Medulla oblongata (tissue), 1 donor: ENCODE data around the gene SKIC2.
"Not testable (repeated sequence)": the region's sequence is repeated elsewhere in the genome, so short reads cannot be mapped to it uniquely, and the experiment has no call there.

Source experiments
- DNase-seq: peaks from one replicate; pipeline ENCODE4 v3.0.0-alpha.2; 2015; ENCODE audit errors: extremely low spot score

SKIC2 gene

DNA sequence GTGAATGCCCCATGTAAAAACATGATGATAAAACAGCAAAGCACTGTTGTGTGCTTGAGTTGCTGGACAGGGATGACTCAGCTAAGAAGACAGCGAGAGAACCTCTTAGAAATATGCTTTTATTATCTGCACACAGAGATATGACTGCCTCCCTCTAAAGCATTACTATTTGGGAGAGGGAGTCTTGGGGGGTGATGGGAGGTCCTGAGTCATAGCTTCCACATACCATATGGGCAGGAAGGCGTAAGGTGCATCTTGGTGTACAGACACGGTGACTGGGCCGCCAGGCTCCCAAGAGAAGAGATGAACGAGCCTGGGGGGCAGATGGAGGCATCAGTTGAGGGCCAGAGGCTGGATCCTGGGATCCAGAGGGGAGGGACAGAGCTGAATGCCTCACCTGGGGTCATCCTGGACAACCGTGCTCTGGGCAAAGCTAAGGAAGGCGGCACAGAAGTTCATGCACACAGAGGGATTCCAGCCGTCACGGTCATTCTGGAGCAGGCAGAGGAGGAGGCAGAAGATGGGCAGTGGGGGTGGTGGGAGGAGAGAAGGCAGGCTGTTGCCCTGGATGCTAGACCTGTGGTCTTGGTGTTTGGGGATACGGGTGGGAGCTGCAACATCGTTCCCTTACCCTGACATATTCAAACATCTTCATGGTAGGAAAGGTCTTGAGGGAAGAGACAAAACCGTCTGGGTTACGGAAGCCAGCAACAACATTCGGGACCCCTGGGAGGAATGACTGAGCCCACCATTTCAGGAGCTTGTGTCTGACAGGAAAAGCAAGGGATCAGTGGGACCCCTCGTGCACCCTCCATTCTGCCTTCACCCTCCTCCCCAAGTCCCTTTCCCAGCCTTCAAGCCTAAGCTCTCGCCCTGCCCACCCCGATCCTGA lies 11.0 kb downstream of the SKIC2 start:
- no peak for DNase-seq

DNA sequence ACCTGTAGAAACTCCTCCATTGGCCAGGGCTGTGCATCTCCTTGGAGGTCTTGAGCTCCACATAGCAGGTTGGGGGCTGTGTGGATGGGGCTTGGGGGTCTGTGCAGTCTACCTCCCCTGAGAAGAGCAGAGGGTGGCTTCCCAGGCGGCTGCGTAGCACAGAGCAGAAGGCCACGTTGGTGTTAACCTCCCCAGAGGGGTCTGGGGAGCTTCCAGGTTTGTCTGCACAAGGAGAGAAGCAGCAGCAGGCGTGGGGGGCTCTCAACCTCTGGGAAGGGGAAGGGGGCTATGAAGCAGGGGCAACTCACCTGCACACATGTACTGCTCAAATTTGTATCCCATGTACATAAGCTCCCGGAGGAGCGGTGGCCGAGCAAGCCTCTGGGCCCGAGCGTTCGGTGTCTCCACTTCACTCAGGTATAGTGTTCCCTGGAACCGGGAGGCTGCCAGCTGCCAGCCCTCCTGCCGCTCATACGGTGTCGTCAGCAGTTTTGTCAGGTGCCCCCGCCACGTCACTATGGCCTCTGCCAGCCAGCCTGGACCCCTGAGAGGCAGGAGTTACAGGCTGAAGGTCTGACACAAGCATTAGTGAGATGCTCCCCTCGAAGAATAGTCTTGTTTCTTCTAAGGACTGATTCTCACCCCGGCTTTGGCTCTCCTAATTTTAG lies 11.8 kb downstream of the SKIC2 start:
- no peak for DNase-seq

DNA sequence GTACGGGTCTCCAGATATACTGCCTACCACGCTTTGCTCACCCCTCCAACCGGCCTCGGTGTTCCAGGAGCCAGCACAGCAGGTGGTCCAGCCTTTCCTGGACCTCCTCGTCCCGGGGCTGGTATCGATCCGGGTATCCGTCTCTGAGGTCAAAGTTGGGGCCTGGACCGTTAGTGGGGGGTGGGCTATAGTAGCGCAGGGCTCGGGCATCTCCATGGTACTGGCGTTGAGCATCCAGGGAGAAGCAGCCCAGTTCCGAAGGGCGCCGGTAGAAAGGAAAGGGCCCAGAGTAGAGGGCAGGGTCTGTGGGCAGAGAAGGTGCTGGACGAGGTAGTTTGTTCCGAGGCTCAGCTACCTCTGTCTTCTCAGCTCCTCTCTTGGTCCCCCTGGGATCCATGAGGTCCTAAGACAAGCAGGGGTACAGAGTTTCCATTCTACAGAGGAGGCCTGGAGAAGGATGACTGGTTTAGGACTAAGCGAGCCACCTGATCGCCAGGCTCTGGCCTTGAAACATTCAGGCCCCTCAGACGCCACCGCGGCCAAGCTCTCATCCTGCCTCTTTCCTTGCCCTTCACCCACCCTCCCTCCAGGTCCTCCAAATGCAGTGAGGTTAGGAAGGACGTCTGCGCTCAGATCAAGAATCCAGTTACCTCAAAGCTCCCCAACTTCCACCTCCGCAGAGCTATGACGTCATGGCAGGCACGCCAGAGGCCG lies 12.5 kb downstream of the SKIC2 start:
- no peak for DNase-seq

DNA sequence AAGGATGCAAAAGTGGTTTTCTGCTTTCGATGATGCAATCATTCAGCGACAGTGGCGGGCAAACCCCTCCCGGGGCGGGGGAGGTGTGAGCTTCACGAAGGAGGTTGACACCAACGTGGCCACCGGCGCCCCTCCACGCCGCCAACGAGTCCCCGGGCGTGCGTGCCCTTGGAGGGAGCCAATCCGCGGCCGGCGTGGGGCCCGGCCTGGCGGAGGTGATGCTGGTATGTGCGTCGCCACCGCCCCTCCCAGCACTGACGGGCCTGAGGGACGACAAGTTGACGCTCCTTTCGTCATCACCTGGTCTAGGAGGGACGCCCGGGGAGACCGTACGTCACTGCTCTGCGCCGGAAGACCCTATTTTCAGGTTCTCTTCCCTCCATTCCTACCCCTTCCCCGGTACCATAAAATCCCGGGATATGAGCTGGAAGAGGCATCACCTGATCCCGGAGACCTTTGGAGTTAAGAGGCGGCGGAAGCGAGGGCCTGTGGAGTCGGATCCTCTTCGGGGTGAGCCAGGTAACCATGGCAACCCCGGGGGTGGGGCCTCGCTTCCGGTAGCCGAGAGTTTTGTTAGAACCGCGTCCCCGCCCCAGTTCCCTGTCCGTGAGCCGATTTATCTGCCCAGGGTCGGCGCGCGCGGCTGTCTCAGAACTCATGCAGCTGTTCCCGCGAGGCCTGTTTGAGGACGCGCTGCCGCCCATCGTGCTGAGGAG lies 13.2 kb downstream of the SKIC2 start, which contains the start of gene DXO:
TSS of gene DXO (minus strand) at position 146 of the 716 bp plus-strand sequence. CDS start 463 bp downstream, outside the sequence.
- DNase-seq: peak; percentile 97

DNA sequence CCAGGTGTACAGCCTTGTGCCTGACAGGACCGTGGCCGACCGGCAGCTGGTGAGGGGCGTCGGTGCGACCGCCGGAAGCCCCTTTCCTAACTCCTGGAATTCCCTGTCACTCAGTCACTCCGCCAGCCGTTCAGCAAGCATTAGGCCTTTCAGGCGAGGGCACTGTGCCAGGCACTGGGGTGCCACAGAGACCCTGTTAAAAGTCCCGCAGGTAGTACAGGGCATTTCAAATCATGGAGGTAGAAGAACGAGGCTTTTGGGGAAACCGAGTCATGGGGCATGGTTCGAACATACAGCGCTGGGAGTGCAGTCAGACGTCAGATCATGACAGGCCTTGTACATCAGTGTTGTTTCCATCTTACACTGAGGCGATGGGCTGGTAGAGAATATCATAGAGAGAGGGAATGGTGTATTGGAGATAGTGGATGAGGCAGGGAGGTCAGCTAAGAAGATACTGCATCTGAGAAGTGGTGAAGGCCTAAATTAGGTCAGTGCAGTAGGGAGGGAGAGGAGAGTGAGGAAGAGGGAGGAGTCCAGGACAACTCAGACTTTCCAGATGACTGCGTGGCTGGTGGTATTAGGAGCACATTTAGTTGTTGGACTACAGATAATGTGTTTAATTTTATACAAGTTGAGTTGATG lies 13.9 kb downstream of the SKIC2 start:
- peak; percentile 22 for DNase-seq

DNA sequence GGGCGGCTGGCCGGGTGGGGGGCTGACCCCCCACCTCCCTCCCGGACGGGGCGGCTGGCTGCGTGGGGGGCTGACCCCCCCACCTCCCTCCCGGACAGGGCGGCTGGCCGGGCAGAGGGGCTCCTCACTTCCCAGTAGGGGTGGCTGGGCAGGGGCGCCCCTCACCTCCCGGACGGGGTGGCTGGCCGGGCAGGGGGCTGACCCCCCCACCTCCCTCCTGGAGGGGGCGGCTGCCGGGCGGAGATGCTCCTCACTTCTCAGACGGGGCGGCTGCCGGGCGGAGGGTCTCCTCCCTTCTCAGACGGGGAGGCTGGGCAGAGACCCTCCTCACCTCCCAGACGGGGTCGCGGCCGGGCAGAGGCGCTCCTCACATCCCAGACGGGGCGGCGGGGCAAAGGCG lies 17.1 kb downstream of the SKIC2 start:
- DNase-seq: not testable (repeated sequence)

DNA sequence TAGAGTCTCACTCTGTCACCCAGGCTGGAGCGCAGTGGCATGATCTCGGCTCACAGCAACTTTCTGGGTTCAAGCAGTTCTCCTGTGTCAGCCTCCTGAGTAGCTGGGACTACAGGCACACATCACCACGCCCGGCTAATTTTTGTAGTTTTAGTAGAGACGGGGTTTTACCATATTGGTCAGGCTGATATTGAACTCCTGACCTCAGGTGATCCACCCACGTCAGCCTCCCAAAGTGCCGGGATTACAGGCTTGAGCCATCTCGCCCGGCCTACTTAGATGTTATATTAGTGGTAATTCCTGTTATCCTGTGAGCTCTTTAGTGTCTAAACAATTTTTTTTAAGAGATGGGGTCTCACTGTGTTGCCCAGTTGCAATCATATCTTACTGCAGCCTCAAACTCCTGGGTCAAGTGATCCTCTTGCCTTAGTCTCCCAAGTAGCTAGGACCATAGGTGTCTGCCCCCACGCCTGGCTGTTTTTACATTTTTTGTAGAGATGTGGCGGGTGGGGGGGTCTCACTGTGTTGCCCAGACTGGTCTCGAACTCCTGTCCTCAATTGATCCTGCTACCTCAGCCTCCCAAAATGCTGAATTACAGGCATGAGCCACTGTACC lies 18.9 kb downstream of the SKIC2 start:
- DNase-seq: no peak

DNA sequence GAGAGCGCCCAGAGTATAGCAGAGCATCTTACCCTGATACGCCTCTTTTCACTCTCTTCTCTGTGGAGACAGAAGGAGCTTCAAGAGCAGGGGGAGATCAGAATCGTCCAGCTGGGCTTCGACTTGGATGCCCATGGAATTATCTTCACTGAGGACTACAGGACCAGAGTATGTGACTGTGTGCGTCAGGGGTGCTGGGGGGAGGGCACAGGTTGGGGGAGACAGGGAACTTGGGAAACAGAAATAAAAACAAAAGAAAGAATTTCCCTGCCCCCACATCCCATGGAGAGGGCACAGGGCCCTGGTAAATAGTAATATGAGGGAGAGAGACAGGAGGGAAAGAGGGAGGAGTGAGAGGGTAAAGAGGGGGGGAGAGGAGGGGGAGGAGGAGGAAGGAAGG lies 19.9 kb downstream of the SKIC2 start:
- DNase-seq: no peak

DNA sequence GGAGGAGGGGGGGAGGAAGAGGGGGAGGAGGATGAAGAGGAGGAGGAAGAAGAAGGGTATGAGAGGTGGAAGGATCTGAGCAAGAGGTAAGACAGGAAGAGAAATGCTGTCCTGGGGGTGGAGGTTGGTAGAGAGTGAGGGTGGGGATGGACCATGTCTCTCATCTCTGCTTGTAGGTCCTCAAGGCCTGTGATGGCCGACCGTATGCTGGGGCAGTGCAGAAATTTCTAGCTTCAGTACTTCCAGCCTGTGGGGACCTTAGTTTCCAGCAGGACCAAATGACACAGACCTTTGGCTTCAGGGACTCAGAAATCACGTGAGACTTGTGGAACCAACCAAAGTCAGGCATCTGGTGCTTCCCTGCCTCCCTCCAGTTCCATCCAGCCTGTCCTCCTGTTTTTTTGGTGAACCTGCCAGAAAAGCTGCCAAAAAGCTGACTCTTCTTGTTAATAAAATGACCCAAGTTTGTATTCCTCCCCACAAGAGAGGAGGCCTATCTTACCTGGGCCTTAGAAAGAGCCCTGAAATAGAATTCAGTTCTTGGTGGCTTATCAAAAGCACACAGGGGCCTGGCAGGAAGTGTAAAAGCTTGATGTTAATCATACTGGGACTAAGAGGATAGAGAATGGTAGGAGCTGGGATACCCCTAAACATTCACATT lies 20.4 kb downstream of the SKIC2 start:
- DNase-seq: no peak

DNA sequence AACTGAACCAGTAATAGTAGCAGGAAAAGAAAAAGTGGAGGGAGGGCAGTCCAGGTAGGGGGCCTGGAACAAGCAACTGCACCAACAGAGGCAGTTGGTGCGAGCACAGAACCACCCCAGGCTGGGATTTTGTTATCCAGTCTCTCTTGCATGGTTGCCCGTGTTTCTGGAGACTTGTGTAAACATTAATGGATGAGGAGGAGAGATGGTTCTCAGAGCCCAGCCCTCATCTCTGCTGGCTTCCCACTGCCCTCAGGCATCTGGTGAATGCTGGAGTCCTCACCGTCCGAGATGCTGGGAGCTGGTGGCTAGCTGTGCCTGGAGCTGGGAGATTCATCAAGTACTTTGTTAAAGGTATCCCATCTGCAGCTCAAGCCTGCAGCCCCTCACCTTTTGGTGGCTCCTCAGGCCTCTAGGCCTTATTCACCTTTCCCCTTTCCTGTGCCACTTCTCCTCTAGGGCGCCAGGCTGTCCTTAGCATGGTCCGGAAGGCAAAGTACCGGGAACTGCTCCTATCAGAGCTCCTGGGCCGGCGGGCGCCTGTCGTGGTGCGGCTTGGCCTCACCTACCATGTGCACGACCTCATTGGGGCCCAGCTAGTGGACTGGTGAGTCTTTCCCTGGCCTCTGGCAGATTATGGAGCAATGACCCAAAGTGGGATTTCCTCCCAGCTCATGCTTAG lies 21.4 kb downstream of the SKIC2 start:
- DNase-seq: not testable (repeated sequence)

DNA sequence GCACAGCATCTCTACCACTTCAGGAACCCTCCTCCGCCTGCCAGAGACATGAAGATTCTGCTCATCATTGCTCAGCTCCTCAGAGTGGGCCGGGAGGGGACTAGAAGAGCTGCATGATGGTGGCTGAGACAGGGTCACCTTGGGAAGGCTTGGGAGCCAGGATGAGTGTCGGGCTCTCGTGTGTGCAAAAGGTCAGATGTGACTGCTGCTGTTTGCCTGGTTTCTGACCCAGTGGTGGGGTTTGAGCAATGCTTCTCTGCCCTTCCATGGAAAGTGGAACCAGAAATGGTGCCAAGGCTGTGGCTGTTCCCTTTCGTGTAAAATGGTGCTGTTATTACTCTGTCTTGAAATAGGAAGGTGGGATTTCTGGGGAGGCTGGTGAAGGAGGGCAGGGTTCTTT lies 22.0 kb downstream of the SKIC2 start:
- not testable (repeated sequence) for DNase-seq

DNA sequence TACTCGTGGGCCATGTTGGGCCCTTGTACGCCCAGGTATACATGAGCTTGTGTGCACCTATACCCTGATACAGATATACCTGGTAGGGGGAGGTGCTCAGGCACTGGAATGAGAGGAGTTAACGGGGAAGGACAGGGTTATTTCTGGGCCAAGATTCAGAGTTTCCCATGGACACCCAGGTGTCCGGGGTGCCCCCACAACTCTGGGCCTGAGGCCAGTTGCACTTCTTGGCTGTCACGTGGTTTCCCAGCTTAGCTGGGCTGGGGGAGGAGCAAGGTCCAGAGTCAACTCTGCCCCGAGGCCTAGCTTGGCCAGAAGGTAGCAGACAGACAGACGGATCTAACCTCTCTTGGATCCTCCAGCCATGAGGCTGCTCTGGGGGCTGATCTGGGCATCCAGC lies 22.8 kb downstream of the SKIC2 start, which contains the start of gene C4A:
TSS of gene C4A (plus strand) at position 314 of the 400 bp plus-strand sequence. CDS start at position 365, 51 bp downstream.
- not testable (repeated sequence) for DNase-seq

DNA sequence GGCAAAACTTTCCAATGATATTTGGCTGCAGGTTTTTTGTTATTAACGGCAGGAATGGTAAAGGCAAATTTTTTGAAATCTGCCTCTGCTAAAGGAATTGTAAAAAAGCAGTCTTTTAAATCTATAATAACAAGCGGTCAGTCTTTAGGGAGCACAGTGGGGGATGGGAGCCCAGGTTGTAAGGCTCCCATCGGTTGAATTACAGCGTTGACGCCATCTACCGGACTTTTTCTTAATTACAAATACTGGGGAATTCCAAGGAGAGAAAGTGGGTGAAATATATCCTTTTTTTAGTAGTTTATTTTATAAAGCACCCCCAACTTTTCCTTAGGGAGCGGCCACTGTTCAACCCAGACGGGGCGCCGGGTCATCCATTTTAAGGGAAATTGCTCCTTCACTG lies 30.4 kb downstream of the SKIC2 start:
- DNase-seq: not testable (repeated sequence)

DNA sequence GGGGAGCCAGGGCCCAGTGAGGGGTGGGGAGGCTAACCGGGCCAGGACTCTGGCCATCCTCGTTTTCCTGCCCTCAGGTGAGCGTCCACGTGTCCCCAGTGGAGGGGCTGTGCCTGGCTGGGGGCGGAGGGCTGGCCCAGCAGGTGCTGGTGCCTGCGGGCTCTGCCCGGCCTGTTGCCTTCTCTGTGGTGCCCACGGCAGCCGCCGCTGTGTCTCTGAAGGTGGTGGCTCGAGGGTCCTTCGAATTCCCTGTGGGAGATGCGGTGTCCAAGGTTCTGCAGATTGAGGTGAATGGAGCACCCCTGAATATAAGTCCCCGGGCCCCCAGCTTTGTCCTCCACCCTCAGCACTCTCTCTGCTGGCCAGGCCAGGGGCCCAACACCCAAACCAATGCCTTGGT lies 35.4 kb downstream of the SKIC2 start:
- not testable (repeated sequence) for DNase-seq

DNA sequence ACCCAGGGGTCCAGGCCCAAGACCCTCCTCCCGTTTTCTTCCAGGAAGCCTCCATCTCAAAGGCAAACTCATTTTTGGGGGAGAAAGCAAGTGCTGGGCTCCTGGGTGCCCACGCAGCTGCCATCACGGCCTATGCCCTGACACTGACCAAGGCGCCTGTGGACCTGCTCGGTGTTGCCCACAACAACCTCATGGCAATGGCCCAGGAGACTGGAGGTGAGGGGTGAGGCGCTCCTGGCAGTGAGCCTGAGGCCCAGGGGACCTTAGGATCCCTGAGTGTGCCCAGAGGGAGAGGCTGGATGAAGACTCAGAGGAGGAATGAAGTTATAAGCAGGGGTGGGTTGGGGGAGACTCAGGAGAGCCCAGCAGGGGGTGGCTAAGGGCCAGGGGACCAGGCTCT lies 37.4 kb downstream of the SKIC2 start:
- not testable (repeated sequence) for DNase-seq

DNA sequence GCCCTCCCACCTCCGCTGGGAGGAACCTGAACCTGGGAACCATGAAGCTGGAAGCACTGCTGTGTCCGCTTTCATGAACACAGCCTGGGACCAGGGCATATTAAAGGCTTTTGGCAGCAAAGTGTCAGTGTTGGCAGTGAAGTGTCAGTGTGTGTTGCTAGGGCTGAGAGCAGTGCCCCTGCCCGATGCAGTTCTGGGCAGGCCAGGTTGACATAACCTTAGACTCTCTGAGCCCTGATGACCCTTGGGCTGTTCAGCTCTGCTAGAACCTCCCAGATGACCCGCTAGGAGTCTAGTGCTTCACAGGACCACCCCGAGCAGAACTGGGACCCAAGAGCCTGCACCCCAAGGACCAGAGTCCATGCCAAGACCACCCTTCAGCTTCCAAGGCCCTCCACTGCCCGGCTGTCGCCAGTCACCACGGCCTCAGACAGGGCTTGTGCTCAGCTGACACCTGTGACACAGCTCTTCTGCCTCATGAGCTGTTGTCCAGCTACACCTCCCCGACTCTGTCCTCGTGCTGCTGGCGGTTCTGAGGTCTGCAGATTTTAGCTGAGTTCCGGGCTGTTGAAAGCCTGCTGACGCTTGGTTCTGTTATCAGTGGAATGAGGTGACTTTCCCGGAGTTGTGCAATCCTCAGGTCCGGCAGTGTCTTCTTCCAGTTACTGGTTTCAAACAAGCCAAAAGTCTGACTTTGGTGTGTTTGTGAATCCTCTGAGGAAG lies 43.7 kb downstream of the SKIC2 start:
- not testable (repeated sequence) for DNase-seq

DNA sequence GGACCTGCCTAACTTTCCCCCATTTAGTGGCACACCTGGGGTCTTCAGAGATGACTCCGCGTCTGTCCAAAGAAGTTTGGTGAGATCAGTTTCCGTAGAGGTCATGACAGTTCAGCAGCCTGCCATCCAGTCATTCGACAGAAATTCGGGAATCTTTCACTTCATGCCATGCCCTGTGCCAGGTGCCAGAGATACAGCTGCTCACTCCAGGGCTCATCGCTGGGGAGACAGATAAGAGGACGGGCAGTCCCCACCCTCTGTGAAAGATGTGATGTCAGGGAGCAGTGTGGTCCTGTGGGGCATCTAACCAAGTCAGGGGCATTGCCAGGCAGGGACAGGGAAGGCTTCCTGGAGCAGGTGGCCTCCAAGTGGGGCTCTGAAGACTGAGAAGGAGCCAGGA lies 44.3 kb downstream of the SKIC2 start:
- not testable (repeated sequence) for DNase-seq

DNA sequence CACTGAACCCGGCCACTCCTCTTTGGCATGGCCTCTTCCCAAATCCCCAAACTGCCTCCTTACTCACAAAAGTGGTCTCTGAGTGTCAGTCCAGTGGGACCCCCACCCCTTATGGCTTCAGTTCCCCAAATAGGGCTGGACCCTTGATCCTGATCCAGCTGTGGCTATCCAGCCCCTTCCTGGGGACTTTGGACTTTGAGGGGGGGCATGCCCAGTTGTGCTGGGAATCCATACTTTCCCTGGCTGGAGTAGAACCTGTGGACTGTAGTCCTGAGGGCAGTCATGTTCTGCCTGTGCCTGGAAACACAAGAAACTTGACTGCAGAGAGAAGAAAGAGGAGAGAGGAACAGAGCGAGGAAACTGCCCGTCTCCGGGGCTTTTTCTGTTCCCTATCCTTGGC lies 45.4 kb downstream of the SKIC2 start:
- DNase-seq: not testable (repeated sequence)
